Peyer's patch (tissue), 4 donors: ENCODE measurements around the gene ATXN1.

Experiments used
- POLR2A ChIP-seq, 2 donors: fragments of 450-650 bp; IDR thresholded peaks; one replicate each; pipeline ENCODE4 v1.5.1; 2017; ENCODE audit warnings: antibody characterized with exemption in 2 of 2, mild to moderate bottlenecking in 2 of 2, moderate library complexity in 2 of 2
- TF ChIP-seq, protein P1 (sequence below), 6 experiments: fragments of 450-650 bp in 4 of 6; fragments of 200-600 bp in 2 of 6; sonication (generic) in 1 of 6; IDR thresholded peaks; one replicate each; pipeline ENCODE4 v1.5.1; 2017 to 2019; ENCODE audit warnings: antibody characterized with exemption in 6 of 6, mild to moderate bottlenecking in 3 of 6, moderate library complexity in 1 of 6

DNA sequence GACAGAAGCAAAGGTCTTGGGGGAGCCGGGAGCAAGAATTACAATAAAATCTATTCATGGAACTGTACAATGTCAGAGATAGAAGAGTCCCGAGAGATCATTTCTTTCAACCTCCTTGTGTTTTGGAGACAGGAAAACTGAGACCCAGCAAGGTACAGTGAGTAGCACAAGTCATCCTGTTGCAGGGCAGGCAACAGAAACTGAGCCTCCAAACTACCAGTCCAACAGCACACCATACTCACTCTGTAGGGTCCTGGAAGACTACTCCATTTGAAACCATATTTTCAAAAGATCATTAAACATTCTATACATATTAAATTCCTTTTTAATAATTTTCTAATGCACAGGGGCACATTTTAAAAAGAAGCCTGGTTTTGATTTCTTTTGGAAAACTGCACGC is 14.4 kb downstream of the ATXN1 start:
- TF ChIP-seq, protein P1, sequence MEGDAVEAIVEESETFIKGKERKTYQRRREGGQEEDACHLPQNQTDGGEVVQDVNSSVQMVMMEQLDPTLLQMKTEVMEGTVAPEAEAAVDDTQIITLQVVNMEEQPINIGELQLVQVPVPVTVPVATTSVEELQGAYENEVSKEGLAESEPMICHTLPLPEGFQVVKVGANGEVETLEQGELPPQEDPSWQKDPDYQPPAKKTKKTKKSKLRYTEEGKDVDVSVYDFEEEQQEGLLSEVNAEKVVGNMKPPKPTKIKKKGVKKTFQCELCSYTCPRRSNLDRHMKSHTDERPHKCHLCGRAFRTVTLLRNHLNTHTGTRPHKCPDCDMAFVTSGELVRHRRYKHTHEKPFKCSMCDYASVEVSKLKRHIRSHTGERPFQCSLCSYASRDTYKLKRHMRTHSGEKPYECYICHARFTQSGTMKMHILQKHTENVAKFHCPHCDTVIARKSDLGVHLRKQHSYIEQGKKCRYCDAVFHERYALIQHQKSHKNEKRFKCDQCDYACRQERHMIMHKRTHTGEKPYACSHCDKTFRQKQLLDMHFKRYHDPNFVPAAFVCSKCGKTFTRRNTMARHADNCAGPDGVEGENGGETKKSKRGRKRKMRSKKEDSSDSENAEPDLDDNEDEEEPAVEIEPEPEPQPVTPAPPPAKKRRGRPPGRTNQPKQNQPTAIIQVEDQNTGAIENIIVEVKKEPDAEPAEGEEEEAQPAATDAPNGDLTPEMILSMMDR (IDR thresholded peaks at IDR 0.05), result no peak
- no peak for TF ChIP-seq POLR2A (IDR thresholded peaks at IDR 0.05)
